ENCODE measurements around the gene PAPPA2. TPM values are rescaled to one million over a fixed set of nuclear protein-coding genes. Genes with fewer than 3 reads are reported as not detected.

The PAPPA2 gene
- total and polyA plus RNA-seq, 2 donors (not counting 1 experiment from before 2014, with no cell fraction given) = 0.24 to 4.1 TPM

DNA sequence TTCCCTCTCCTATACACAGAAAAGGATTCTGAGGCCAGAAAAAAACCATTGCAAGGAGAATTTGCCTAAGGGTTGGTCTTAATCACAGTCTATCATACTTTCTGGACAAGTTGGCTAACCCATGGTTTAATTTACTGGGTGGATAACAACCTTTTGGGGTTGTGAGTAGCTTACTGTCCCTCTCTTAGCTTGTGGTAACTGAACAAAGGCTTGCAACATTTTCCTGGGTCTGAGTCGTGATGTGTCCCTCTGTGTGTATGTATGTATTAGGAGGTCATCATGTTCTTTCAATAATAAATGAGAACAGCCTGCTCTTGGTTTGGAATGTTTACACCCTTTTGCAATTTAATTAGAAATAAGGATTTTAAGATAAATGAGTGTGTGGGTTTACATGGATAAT, 36.7 kb downstream of the PAPPA2 start:
- H3K36me3 ChIP-seq (ENCODE audit: control insufficient read depth, insufficient read depth, low read length) = no peaks in the 10 kb centered on the region
- TF ChIP-seq, protein P1, sequence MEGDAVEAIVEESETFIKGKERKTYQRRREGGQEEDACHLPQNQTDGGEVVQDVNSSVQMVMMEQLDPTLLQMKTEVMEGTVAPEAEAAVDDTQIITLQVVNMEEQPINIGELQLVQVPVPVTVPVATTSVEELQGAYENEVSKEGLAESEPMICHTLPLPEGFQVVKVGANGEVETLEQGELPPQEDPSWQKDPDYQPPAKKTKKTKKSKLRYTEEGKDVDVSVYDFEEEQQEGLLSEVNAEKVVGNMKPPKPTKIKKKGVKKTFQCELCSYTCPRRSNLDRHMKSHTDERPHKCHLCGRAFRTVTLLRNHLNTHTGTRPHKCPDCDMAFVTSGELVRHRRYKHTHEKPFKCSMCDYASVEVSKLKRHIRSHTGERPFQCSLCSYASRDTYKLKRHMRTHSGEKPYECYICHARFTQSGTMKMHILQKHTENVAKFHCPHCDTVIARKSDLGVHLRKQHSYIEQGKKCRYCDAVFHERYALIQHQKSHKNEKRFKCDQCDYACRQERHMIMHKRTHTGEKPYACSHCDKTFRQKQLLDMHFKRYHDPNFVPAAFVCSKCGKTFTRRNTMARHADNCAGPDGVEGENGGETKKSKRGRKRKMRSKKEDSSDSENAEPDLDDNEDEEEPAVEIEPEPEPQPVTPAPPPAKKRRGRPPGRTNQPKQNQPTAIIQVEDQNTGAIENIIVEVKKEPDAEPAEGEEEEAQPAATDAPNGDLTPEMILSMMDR (conservative IDR thresholded peaks at IDR 0.05 in 1 of 2, IDR thresholded peaks at IDR 0.05 in 1 of 2; ENCODE audit: low read depth in 1 of 2, low read length in 2 of 2) = no peak
- no peak for TF ChIP-seq EZH2 (IDR thresholded peaks at IDR 0.05; ENCODE audit: low read length, missing control alignments)
- H3K79me2 ChIP-seq (ENCODE audit: control insufficient read depth, insufficient read depth, low read length) = no peaks in the 10 kb centered on the region
- no peak overlapping the region for H3K9ac ChIP-seq (ENCODE audit: insufficient read depth, low read length)
- no peak overlapping the region for H3K4me3 ChIP-seq (replicated peaks in 1 of 4; ENCODE audit: control extremely low read depth in 1 of 4, insufficient read depth in 1 of 4, low read depth in 3 of 4, low read length in 4 of 4)
- no peak overlapping the region for H3K4me2 ChIP-seq (ENCODE audit: extremely low read depth, insufficient read depth, low read length)
- H3K4me1 ChIP-seq (ENCODE audit: control insufficient read depth, extremely low read depth, insufficient read depth, low read length) = no peaks in the 10 kb centered on the region
- no peaks in the 10 kb centered on the region for H3K9me3 ChIP-seq (ENCODE audit: control insufficient read depth, insufficient read depth, low read depth, low read length)
- no peaks in the 10 kb centered on the region for H3K27me3 ChIP-seq (ENCODE audit: control insufficient read depth, insufficient read depth, low read length)
- H2AFZ ChIP-seq (ENCODE audit: low read length) = no peak overlapping the region
- no peak overlapping the region for H3K27ac ChIP-seq (ENCODE audit: insufficient read depth, low read length)
- DNase-seq (ENCODE audit: low read depth in 2 of 2) = no peak
- no peaks in the 10 kb centered on the region for H4K20me1 ChIP-seq (ENCODE audit: control insufficient read depth, extremely low read depth, insufficient read depth, low read length)

DNA sequence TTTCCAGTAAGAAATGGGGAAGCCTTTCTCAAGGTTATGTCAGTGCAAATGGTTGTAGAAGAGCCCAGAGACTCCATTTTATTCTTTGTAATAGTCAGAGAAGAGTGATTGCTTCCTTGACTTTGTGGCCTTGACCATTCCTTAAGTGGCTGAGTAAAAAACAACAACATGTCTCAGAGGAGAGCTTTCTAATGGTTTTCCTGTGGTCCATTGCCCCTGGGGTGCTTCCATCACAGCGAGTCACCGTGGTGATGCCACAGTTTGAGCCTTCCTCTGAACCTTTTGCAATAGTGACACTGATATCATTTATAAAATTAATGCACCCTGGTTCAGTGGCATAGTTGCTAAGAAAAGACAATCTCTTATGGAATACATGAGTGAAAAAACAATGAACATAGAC, 38.6 kb downstream of the PAPPA2 start:
- H3K9ac ChIP-seq (ENCODE audit: insufficient read depth, low read length) = no peak overlapping the region
- no peak for DNase-seq (ENCODE audit: low read depth in 2 of 2)
- no peaks in the 10 kb centered on the region for H3K36me3 ChIP-seq (ENCODE audit: control insufficient read depth, insufficient read depth, low read length)
- H3K27ac ChIP-seq (ENCODE audit: insufficient read depth, low read length) = no peak overlapping the region
- H4K20me1 ChIP-seq (ENCODE audit: control insufficient read depth, extremely low read depth, insufficient read depth, low read length) = no peaks in the 10 kb centered on the region
- no peak overlapping the region for H3K4me2 ChIP-seq (ENCODE audit: extremely low read depth, insufficient read depth, low read length)
- no peaks in the 10 kb centered on the region for H3K27me3 ChIP-seq (ENCODE audit: control insufficient read depth, insufficient read depth, low read length)
- TF ChIP-seq, protein P1 (conservative IDR thresholded peaks at IDR 0.05 in 1 of 2, IDR thresholded peaks at IDR 0.05 in 1 of 2; ENCODE audit: low read depth in 1 of 2, low read length in 2 of 2) = no peak
- no peak for TF ChIP-seq EZH2 (IDR thresholded peaks at IDR 0.05; ENCODE audit: low read length, missing control alignments)
- H2AFZ ChIP-seq (ENCODE audit: low read length) = no peak overlapping the region
- H3K79me2 ChIP-seq (ENCODE audit: control insufficient read depth, insufficient read depth, low read length) = no peaks in the 10 kb centered on the region
- no peaks in the 10 kb centered on the region for H3K9me3 ChIP-seq (ENCODE audit: control insufficient read depth, insufficient read depth, low read depth, low read length)
- H3K4me1 ChIP-seq (ENCODE audit: control insufficient read depth, extremely low read depth, insufficient read depth, low read length) = no peaks in the 10 kb centered on the region
- H3K4me3 ChIP-seq (replicated peaks in 1 of 4; ENCODE audit: control extremely low read depth in 1 of 4, insufficient read depth in 1 of 4, low read depth in 3 of 4, low read length in 4 of 4) = no peak overlapping the region

DNA sequence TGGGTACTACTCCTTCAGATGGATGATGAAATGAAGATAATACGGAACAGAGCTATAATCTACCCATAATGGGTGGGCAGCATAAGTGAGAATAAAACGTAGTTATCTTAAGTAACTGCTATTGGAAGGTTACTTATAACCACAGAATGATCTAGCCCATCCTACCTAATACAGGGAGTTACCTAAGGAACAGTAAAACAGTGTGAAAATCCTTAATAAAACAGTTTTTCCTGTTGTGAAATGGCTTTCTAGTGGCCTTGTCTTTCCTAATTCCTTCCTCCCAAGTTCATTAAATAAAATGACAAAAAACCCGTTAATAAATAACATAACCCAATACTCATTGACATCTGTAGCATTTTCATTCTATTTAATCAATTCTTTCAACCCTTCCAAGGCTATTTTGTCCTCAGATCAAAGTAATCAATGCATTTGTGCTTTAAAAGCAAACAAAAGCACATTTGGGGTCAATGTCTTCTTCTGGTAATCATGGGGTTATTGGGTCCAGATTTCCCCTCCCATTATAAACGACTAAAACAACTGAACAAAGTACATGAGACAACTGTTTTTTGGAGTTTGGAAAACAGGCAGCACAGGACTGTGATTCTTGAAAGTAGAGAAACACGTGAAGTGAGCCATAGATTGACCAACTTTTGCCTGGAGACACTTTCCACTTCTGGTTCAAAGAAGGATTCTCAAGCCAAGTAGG, 42.0 kb downstream of the PAPPA2 start:
- Histone ChIP-seq H2AFZ (ENCODE audit: low read length) (no peak overlapping the region), H3K36me3 (ENCODE audit: control insufficient read depth, insufficient read depth, low read length) (no peaks in the 10 kb centered on the region), H3K4me3 (replicated peaks in 1 of 4; ENCODE audit: control extremely low read depth in 1 of 4, insufficient read depth in 1 of 4, low read depth in 3 of 4, low read length in 4 of 4) (no peak overlapping the region), H3K9me3 (ENCODE audit: control insufficient read depth, insufficient read depth, low read depth, low read length) (no peaks in the 10 kb centered on the region), H3K27ac (ENCODE audit: insufficient read depth, low read length) (no peak overlapping the region), H3K4me2 (ENCODE audit: extremely low read depth, insufficient read depth, low read length) (no peak overlapping the region), H3K4me1 (ENCODE audit: control insufficient read depth, extremely low read depth, insufficient read depth, low read length) (no peaks in the 10 kb centered on the region), H4K20me1 (ENCODE audit: control insufficient read depth, extremely low read depth, insufficient read depth, low read length) (no peaks in the 10 kb centered on the region), H3K27me3 (ENCODE audit: control insufficient read depth, insufficient read depth, low read length) (no peaks in the 10 kb centered on the region), H3K9ac (ENCODE audit: insufficient read depth, low read length) (no peak overlapping the region), H3K79me2 (ENCODE audit: control insufficient read depth, insufficient read depth, low read length) (no peaks in the 10 kb centered on the region)
- TF ChIP-seq, protein P1 (conservative IDR thresholded peaks at IDR 0.05 in 1 of 2, IDR thresholded peaks at IDR 0.05 in 1 of 2; ENCODE audit: low read depth in 1 of 2, low read length in 2 of 2) = no peak
- TF ChIP-seq EZH2 (IDR thresholded peaks at IDR 0.05; ENCODE audit: low read length, missing control alignments) = no peak
- no peak for DNase-seq (ENCODE audit: low read depth in 2 of 2)

Measured in fibroblast of lung (primary cell).